Gastrocnemius medialis (tissue), 4 donors: ENCODE results near the gene PECR.

ENCODE experiments used
- CTCF ChIP-seq, 5 experiments: fragments of 450-650 bp in 3 of 5; fragments of 200-600 bp in 2 of 5; sonication (generic) in 2 of 5; IDR thresholded peaks in 4 of 5; conservative IDR thresholded peaks in 1 of 5; 1 replicate in 4 of 5; 2 replicates in 1 of 5; pipeline ENCODE4 v1.5.1; 2016 to 2019; ENCODE audit warnings: antibody characterized with exemption in 5 of 5, mild to moderate bottlenecking in 3 of 5, moderate library complexity in 3 of 5
- POLR2A ChIP-seq, 2 donors: fragments of 450-650 bp; IDR thresholded peaks; one replicate each; pipeline ENCODE4 v1.6.1; 2017; ENCODE audit warnings: antibody characterized with exemption in 2 of 2, mild to moderate bottlenecking in 2 of 2, moderate library complexity in 2 of 2

GRCh38 chr2:216107320-216107719 is 25.7 kb upstream of the PECR start:
- TF ChIP-seq CTCF (IDR thresholded peaks at IDR 0.05 in 4 of 5, conservative IDR thresholded peaks at IDR 0.05 in 1 of 5) (no peak), POLR2A (IDR thresholded peaks at IDR 0.05) (no peak)
